ENCODE data around the gene ZNF169. TPM values are rescaled to one million over a fixed set of nuclear protein-coding genes. Genes with fewer than 3 reads are reported as not detected.
"Not testable (repeated sequence)": the region's sequence is repeated elsewhere in the genome, so short reads cannot be mapped to it uniquely, and the experiment has no call there.

Gene ZNF169
- total RNA-seq, 1 donor from 2014 or later: 2.8 TPM

DNA sequence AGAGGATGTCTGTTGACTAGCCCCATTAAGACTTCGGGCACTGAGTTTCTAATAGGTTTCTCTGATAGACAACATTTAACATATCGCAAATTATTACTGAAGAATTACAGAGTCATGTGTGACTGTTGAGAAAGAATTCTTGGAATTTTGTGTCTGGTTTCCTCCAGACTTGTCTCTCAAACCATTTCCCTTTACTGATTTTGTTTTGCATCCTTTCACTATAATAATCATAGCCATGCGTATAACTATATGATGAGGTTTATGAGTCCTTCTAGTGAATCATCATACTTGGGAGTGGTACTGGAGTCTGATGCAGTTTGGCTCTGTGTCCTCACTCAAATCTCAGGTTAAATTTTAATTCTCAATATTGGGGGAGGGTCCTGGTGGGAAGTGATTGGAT lies 27.0 kb downstream of the ZNF169 start:
- DNase-seq (ENCODE audit: low read depth in 2 of 2): no peak

GRCh38 chr9:94287877-94288513 lies 28.9 kb downstream of the ZNF169 start:
- no peak for DNase-seq (ENCODE audit: low read depth in 2 of 2)

GRCh38 chr9:94289691-94290090 lies 30.6 kb downstream of the ZNF169 start:
- no peak for DNase-seq (ENCODE audit: low read depth in 2 of 2)

- DNase-seq (ENCODE audit: low read depth in 2 of 2): no peak
Measured at GRCh38 chr9:94298949-94299599, 40.0 kb downstream of the ZNF169 start.

GRCh38 chr9:94300470-94301301 lies 41.6 kb downstream of the ZNF169 start:
- no peak for DNase-seq (ENCODE audit: low read depth in 2 of 2)

GRCh38 chr9:94301583-94301982 lies 42.5 kb downstream of the ZNF169 start:
- no peak for DNase-seq (ENCODE audit: low read depth in 2 of 2)

GRCh38 chr9:94302426-94302825 lies 43.3 kb downstream of the ZNF169 start:
- no peak for DNase-seq (ENCODE audit: low read depth in 2 of 2)

DNA sequence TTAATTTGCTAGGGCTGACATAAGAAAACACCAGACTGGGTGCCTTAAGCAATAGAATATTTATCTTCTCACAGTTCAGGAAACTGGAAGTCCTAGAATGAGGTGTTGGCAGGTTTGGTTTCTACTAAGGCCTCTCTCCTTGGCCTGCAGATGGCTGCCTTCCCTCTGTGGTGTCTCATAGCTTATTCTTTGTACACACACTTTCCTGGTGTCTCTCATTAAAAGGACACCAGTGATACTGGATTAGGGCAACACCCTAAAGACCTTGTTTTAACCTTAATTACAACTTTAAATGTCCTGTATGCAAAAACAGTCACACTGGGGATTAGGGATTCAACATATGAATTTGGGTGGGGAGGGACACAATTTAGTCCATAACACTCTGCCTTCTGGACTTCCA lies 44.2 kb downstream of the ZNF169 start:
- DNase-seq (ENCODE audit: low read depth in 2 of 2): no peak

- not testable (repeated sequence) for DNase-seq (ENCODE audit: low read depth in 2 of 2)
Measured at GRCh38 chr9:94315034-94315984, 56.2 kb downstream of the ZNF169 start.

GRCh38 chr9:94316236-94316635 lies 57.1 kb downstream of the ZNF169 start:
- DNase-seq (ENCODE audit: low read depth in 2 of 2): not testable (repeated sequence)

DNA sequence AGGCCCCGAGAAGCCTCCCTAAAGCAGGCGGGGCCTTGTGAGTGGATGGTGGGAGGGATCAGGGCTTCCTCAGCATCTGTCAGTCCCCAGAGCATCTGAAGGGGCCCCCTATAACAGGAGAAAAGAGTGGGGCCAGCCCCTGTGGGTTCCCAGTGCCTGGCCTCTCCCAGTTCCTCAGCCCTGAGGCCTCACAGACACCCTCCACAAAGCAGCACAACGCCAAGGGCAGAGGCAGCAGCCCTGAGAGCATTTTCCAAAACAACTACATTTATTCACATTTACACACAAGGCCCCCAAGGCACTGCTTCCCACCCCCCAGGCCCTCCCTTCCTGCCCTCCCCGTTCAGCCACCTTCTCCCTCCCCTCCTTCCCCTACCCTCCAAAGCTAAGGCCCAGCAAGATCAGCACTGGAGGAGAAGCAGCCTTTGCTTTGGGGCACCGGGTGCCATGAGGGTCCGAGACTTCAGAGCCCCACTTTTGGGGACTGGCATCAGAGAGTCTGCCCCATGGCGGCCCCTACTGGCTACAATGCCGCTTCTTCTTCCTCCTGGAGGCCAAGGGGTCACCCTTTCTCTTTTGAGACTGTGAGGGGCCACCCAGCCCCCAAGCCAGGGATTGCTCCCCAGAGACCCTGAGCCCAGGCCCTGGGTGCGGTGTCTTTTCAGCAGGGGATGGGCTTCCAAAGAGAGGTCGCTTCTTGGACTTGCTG lies 59.0 kb downstream of the ZNF169 start:
- not testable (repeated sequence) for DNase-seq (ENCODE audit: low read depth in 2 of 2)

GRCh38 chr9:94322342-94322940 lies 63.3 kb downstream of the ZNF169 start:
- DNase-seq (ENCODE audit: low read depth in 2 of 2): not testable (repeated sequence)

- DNase-seq (ENCODE audit: low read depth in 2 of 2): not testable (repeated sequence)
Measured at GRCh38 chr9:94323153-94323798, 64.2 kb downstream of the ZNF169 start.

DNA sequence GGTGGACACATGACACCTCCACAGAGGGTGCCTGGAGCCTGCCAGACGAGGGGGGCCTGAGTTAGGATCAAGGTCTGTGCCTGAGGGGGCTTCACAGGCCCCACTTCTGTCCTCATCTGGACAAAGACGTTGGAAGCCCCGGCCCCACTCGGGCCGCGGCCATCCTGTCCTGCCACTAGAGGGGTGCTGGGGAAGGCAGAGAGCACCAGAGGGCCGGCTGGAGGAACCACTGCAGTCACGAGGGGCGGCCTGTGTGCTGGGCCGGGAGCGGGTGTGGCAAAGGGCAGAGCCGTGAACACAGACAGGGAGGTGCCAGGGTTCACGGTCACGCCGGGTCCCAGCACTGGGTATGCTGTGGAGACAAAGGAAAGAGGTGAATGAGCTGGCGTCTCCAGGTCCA lies 66.5 kb downstream of the ZNF169 start:
- DNase-seq (ENCODE audit: low read depth in 2 of 2): not testable (repeated sequence)

DNA sequence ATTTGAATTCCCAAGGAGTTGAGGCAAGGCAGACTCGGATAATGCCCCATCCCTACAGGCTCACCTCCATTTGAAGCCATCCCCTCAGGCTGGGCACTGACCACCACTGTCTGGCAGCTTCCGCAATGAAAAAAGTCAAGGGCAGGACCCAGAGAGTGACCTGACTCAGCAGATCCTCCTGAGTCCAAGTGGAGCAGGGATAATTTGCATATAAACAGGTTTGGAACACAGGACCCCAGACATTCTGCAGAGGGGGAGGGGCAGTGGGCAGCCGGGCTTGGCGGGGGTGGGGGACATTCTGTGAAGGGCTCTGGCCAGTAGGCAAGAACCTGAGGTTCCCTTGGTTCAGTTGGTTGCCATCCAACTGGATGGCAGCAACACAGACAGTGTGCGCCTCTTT lies 69.4 kb downstream of the ZNF169 start, which contains the start of gene NUTM2F:
Gene NUTM2F, minus strand, starts transcription at position 101 of the 400 bp plus-strand sequence. Its CDS starts 21 bp downstream, at position 80.
- DNase-seq (ENCODE audit: low read depth in 2 of 2): not testable (repeated sequence)

- DNase-seq (ENCODE audit: low read depth in 2 of 2): not testable (repeated sequence)
Measured at GRCh38 chr9:94336445-94336844, 77.3 kb downstream of the ZNF169 start.

DNA sequence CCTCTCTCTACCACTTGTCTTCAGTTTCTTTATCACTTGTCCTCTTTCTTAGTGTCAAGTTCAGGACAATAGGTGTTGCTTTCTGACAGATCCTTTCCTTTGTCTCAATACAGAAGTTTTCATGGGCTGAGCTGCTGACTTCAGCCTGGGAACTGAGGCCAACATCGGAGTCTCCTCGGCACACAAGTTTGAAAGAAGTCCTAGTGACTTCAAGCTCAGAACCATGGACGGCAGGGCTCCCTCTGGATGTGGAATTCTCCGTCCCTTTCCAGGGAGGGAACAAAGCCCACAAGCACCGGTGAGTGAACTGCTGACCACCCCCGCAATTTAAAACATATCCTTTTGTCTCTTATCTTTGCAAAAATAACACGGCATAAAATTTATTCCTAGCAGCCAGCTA lies 79.6 kb downstream of the ZNF169 start:
- not testable (repeated sequence) for DNase-seq (ENCODE audit: low read depth in 2 of 2)

DNA sequence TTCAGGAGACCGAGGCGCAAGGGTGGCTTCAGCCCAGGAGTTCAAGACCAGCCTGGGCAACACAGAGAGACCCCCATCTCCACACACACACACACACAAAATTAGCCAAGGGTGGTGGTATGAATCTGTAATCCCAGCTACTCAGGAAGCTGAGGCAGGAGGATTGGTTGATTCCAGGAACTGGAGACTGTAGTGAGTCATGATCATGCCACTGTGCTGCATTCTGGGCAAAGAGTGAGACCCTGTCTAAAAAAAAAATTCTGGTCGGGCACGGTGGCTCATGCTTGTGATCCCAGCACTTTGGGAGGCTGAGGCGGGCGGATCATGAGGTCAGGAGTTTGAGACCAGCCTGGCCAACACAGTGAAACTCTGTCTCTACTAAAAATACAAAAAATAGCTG lies 80.6 kb downstream of the ZNF169 start:
- not testable (repeated sequence) for DNase-seq (ENCODE audit: low read depth in 2 of 2)

- not testable (repeated sequence) for DNase-seq (ENCODE audit: low read depth in 2 of 2)
Measured at GRCh38 chr9:94340750-94341149, 81.7 kb downstream of the ZNF169 start.
